ENCODE data around the gene FCGR2B.

GRCh38 chr1:161727256-161727924 is 64.4 kb downstream of the FCGR2B start:
- no peak for TF ChIP-seq YY1 (IDR thresholded peaks at IDR 0.05; ENCODE audit: low read depth)
- TF ChIP-seq CTCF (IDR thresholded peaks at IDR 0.05): no peak
- TF ChIP-seq GATA2 (CRISPR knock-in tag; IDR thresholded peaks at IDR 0.05): no peak
- no peak for TF ChIP-seq MAX (IDR thresholded peaks at IDR 0.05; ENCODE audit: low read depth)

Data from SK-N-SH (cell line).